Cortex of kidney (tissue), 1 donor: ENCODE results near the gene ZNF33B.
"Not testable (repeated sequence)": the region's sequence is repeated elsewhere in the genome, so short reads cannot be mapped to it uniquely, and the experiment has no call there.

ENCODE experiments used
- DNase-seq: peaks from one replicate; lab custom pipeline; 2025; lab: John Stamatoyannopoulos, UW

Gene ZNF33B

GRCh38 chr10:42615419-42615818 lies 23.0 kb downstream of the ZNF33B start:
- no peak for DNase-seq

GRCh38 chr10:42609872-42610271 lies 28.5 kb downstream of the ZNF33B start:
- DNase-seq = no peak

GRCh38 chr10:42598249-42598873 lies 40.0 kb downstream of the ZNF33B start:
- no peak for DNase-seq

DNA sequence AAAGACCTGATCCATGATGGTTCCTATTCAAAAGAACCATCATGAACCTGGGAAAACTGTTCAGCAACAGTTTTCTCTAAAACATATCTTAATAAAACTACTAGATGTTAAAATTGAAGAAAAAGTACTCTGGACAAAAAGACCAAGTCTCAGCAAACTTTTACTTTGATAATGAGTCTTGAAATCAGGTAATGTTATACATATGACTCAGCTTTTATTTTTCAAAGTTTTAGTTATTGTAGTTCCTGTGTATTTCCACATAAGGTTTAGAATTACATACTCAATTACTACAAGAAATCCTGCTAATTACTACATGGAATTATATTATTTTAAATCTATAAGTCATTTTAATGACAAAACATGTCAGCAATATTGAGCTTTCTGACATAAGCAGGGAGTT lies 42.2 kb downstream of the ZNF33B start:
- no peak for DNase-seq

DNA sequence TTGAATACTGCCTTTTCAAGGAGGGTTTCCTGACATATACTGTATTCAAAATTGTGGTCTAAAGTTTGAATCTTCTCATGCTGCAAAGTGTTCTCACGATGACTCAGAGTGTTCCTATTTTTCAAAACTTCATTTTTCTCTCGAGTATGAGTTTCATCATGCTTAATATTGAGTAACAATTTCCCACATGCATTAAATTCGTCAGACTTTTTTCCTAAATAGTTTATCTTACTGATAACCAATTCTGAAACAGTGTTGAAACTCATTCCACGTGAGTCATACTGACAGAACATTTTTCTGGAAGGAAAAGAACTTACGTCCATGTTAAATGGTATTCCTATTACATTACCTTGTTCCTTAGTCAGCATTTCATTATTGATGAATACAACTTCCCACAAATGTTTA lies 44.1 kb downstream of the ZNF33B start:
- no peak for DNase-seq

DNA sequence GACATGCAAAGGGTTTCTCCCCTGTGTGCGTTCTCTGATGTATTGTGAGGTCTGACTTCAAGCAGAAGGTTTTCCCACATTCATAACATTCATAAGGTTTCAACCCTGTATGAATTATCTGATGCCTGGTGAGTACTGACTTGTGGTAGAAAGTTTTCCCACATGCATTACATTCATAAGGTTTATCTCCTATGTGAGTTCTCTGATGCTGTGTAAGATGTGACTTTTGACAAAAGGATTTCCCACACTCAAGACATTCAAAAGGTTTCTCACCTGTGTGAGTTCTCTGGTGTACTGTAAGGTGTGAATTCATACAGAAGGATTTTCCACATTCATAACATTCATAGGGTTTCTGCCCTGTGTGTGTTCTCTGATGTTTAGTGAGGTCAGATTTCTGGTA lies 45.1 kb downstream of the ZNF33B start:
- no peak for DNase-seq

DNA sequence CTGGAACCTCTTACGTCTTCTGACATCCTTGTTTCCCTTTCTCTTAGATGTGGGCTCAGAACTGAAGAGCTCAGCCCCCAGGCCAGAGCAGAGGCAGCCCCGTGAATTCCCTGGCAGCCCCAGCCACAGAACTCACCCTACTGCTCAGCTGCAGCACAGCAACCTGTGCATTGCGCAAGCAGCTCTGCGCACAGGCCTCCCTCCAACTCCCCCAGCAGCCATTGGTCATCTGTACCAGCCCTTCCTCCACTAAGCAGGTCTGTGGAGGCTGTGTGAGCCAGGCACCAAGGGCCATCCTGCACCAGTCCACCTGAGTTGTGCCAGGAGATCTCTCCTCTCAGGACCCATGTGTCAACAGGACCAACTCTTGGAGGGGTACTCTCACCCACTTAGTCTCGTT lies 54.5 kb downstream of the ZNF33B start:
- no peak for DNase-seq

- DNase-seq = no peak
Measured at GRCh38 chr10:42578019-42578418, 60.4 kb downstream of the ZNF33B start.

GRCh38 chr10:42576338-42576737 lies 62.0 kb downstream of the ZNF33B start:
- no peak for DNase-seq

- no peak for DNase-seq
Measured at GRCh38 chr10:42574336-42574735, 64.0 kb downstream of the ZNF33B start.

GRCh38 chr10:42556931-42557330 lies 81.4 kb downstream of the ZNF33B start:
- no peak for DNase-seq

- not testable (repeated sequence) for DNase-seq
Measured at GRCh38 chr10:42553576-42553975, 84.8 kb downstream of the ZNF33B start.

DNA sequence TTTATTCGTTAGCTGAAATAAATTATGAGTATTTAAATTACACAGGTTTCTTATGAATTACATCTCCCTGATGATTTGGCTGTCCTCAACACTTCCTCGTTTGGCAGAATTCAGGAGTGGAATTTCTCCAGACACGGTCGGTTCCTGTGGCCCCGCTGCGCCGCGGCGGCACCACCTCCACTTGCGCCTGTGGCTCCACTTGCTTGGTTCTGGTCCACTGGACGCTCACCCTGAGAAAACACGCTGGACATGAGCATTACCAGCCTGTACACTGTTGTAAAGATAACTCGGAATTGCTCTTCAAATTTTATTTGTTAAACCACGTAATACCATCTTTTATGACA lies 85.3 kb downstream of the ZNF33B start:
- no peak for DNase-seq

DNA sequence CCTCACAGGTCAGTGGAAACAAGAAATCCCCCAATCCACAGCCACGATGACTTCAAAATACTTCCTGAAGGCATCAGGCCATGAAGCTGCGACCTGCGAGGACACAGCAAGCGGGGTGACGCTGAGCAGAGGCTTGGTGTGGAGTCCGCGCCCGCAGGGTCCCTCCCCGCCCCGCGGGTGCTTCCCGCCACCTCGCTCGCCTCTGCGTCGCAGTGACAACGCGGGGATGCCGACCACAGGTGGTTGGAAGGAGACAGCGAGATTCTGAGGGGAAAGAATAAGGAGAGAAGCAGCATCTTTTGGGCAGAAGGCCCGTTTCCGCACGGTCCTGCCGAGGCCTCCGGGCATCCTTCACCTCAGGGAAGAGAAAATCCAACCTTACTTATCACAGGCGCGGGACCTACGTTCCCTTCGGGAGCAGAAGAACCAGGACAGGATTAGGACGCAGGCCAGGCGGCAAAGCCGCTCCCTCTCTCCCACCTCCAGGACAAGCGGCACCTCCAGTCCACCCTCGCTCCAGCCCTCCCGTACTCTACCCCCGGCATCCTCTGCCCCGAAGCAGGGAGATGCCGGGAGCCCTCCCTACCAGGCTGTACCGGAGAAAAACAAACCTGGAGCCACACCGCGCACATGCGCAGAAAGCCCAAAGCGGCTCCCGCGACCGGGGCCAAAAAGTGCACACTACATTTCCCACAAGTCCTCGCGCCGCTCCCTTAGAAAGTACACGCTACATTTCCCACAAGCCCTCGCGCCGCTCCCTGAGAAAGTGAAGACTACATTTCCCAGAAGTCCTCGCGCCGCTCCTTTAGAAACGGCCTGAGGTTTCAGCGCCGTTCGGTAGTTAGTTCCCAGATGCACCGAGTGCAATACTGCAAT lies 85.9 kb downstream of the ZNF33B start:
- peak; percentile 28 for DNase-seq

- DNase-seq = no peak
Measured at GRCh38 chr10:42551582-42552187, 86.7 kb downstream of the ZNF33B start.

- DNase-seq = no peak
Measured at GRCh38 chr10:42549851-42550250, 88.5 kb downstream of the ZNF33B start.

GRCh38 chr10:42548254-42548653 lies 90.1 kb downstream of the ZNF33B start:
- no peak for DNase-seq

DNA sequence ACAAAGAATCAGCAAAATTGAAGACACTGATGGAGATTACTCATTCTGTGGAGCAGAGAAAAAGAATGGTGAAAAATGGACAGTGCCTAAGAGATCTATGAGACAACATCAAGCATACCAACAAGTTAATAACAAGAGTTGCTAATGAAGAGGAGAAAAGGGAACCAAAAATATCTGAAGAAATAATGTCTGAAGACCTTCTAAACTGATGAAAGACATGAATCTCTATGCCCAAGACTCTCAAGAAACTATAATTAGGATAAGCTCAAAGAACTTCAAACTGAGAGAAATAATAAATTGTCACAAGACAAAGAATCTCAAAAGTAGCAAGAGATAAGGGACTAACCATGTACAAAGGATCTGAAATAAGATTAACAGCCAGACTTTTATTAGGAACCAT lies 93.4 kb downstream of the ZNF33B start:
- DNase-seq = no peak

- DNase-seq = no peak
Measured at GRCh38 chr10:42543840-42544372, 94.5 kb downstream of the ZNF33B start.
